Right cardiac atrium (tissue), 5 donors: ENCODE data around the gene DTNB. TPM values are rescaled to one million over a fixed set of nuclear protein-coding genes. Genes with fewer than 3 reads are reported as not detected.

Experiments
- ATAC-seq, 2 donors: fragments of 200-7000 bp; cut with Tn5 transposase; one replicate each; pipeline versions ENCODE4 v1.8.0 to v1.9.1; 2020; ENCODE audit warnings: moderate library complexity in 2 of 2, mild to moderate bottlenecking in 1 of 2
- DNase-seq, 3 donors: peaks; one replicate each; pipeline ENCODE4 v3.0.0-alpha.2; 2020
- H3K27ac ChIP-seq: one replicate; pipeline ENCODE4 v1.5.1; 2013; ENCODE audit warnings: mild to moderate bottlenecking, low read length, control low read depth, moderate library complexity
- H3K27me3 ChIP-seq: one replicate; pipeline ENCODE4 v1.6.1; 2013; ENCODE audit not compliant: control insufficient read depth, insufficient read depth
- H3K4me1 ChIP-seq: one replicate; pipeline ENCODE4 v1.6.1; 2013; ENCODE audit warnings: low read length; ENCODE audit not compliant: control insufficient read depth, insufficient read depth
- H3K4me3 ChIP-seq: one replicate; pipeline ENCODE4 v1.5.1; 2013; ENCODE audit warnings: low read length, control low read depth
- H3K9me3 ChIP-seq: one replicate; pipeline ENCODE4 v1.6.1; 2013; ENCODE audit warnings: low read length; ENCODE audit not compliant: control insufficient read depth
- WGBS: extraction: QIAGEN DNeasy Blood & Tissue Kit; methylation state at CpG from one replicate; pipeline ENCODE4 v1.1.7; 2013; 5-methylcytosine and 5-hydroxymethylcytosine counted together
- intact Hi-C, 4 donors: fragments of 100-400 bp; cut with DNase I; formaldehyde crosslinking; loops; one replicate each; pipeline versions ENCODE4 v1.11.0 to v1.14.0; 2022 to 2023
- polyA plus RNA-seq: library from polyadenylated mRNA; stranded (reverse); fragments of 200-250 nt; gene quantifications from one replicate; pipeline ENCODE4 v1.2.3, GENCODE V29; 2013
- total RNA-seq, 4 donors: library from RNA; stranded (reverse); fragmentation: NEBNext Ultra II Directional; extraction: Animal tissue kit (Norgen Biotek cat#: 25700); gene quantifications; one replicate each; pipeline ENCODE4 v1.2.1, GENCODE V29; 2021
- donor health status: healthy with polysubstance abuse.
- donor health status: DM: no; HTN: yes; CAD: no.
- donor health status: DM: no; HTN: no; CAD: no.
- donor health status: DM: no; HTN: yes; CAD: no; lungs with severe emphysema.
- donor health status: DM: yes; HTN: yes; CAD: no.

Gene DTNB
- total and polyA plus RNA-seq, 5 donors, result 3.6 to 8.1 (median 6.0) TPM

DNA sequence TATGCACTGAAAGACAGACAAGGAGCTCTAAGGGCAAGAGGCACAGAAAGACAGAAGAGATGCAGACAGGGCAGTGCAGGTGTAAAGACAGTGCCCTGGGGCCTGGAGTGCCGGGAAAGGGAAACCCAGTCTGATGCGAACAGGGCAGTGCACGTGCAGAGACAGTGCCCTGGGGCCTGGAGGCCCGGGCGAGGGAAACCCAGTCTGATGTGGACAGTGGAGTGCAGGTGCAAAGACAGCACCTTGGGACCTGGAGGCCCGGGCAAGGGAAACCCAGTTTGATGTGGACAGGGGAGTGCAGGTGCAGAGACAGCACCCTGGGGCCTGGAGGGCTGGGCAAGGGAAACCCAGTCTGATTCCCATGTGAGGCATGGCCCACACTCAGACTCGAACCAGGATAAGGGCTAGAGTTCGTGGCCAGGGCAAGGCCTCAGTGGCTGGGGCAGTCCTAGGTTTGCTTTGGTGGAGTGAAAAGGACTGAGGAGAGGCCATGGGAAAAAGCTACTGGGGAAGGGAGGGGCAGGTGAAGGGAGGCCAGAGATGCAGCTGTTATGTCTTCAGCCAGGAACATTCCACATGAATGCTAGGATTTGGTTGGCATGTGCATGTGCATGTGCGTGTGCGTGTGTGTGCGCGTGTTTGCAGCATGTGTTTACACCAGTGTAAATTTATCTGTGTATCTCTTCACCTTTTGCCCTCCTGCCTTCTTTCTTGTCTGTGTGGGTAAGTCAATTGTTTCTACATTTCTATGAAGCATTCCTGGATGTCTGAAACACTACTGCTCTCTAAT, 292.6 kb downstream of the DTNB start:
- Histone ChIP-seq H3K4me1 (no peaks in the 10 kb centered on the region), H3K27ac (no peak overlapping the region), H3K27me3 (no peaks in the 10 kb centered on the region), H3K9me3 (no peaks in the 10 kb centered on the region), H3K4me3 (no peak overlapping the region)
- 81% methylated on average over 12 of the region's 12 CpGs for WGBS
- intact Hi-C loops, result no loop called here
- DNase-seq (no peak), ATAC-seq (no peak)

- DNase-seq (no peak), ATAC-seq (no peak)
- Histone ChIP-seq H3K4me1 (no peaks in the 10 kb centered on the region), H3K27me3 (no peaks in the 10 kb centered on the region), H3K4me3 (no peak overlapping the region), H3K9me3 (no peaks in the 10 kb centered on the region), H3K27ac (no peak overlapping the region)
- WGBS, result 94% methylated on average over 5 of the region's 5 CpGs
- intact Hi-C loops, result no loop called here
Observed at GRCh38 chr2:25380023-25380422, 293.4 kb downstream of the DTNB start.

- Histone ChIP-seq H3K4me1 (no peaks in the 10 kb centered on the region), H3K9me3 (no peaks in the 10 kb centered on the region), H3K27me3 (no peaks in the 10 kb centered on the region), H3K27ac (no peak overlapping the region), H3K4me3 (no peak overlapping the region)
- ATAC-seq (no peak), DNase-seq (no peak)
- 94% methylated on average over 6 of the region's 6 CpGs for WGBS
- intact Hi-C loops, result loop anchor here in 1 of 4 donors (10.0 kb wide), 1 partner anchor 145 kb away; no protein-coding TSS in a partner anchor
Observed at GRCh38 chr2:25379535-25379934, 293.8 kb downstream of the DTNB start.

GRCh38 chr2:25378731-25379490, 294.5 kb downstream of the DTNB start:
- Histone ChIP-seq H3K9me3 (no peaks in the 10 kb centered on the region), H3K27ac (no peak overlapping the region), H3K4me3 (no peak overlapping the region), H3K4me1 (no peaks in the 10 kb centered on the region), H3K27me3 (no peaks in the 10 kb centered on the region)
- intact Hi-C loops, result loop anchor here in 1 of 4 donors (10.0 kb wide), 1 partner anchor 146 kb away; no protein-coding TSS in a partner anchor
- ATAC-seq, result no peak
- WGBS, result 85% methylated on average over 10 of the region's 10 CpGs
- no peak for DNase-seq

DNA sequence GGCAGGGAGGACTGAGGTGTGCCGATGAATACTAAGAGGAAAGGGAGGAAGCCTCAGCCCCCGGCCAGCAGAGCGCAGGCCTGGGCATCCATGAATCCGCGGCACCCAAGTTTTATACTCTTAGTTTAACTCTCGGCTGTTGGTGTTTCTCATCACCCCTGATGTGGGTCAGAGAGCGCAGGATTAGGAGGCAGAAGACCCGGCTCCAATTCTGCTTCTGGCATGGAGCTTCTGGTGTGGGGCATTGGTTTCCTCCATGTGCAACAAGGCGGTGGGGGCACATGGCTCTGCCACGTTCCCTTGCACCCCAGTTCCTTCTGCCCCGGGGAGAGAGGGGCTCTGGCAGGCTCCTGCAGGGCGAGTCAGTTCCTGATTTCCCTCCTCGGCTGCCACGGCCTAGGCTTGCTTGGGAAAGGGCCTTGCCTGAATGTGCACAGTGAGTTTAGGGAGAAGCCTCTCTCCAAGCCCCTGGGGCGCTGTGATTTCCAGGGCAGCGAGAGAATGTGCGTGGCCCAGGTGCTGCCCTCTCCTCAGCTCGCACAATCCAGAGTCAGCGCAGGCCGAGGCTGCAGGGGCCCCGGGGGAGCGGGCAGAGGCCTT, 295.5 kb downstream of the DTNB start:
- 90% methylated on average over 22 of the region's 22 CpGs for WGBS
- H3K4me3 ChIP-seq, result no peak overlapping the region
- ATAC-seq, result no peak
- H3K9me3 ChIP-seq, result no peaks in the 10 kb centered on the region
- H3K4me1 ChIP-seq, result no peaks in the 10 kb centered on the region
- DNase-seq, result no peak
- intact Hi-C loops, result loop anchor here in 1 of 4 donors (10.0 kb wide), 1 partner anchor 147 kb away; no protein-coding TSS in a partner anchor
- no peaks in the 10 kb centered on the region for H3K27me3 ChIP-seq
- H3K27ac ChIP-seq, result no peak overlapping the region

- ATAC-seq, result peak; percentile 97 to 98
- Histone ChIP-seq H3K4me3 (no peak overlapping the region), H3K27me3 (no peaks in the 10 kb centered on the region), H3K4me1 (no peaks in the 10 kb centered on the region), H3K9me3 (no peaks in the 10 kb centered on the region), H3K27ac (no peak overlapping the region)
- intact Hi-C loops, result loop anchor here in 1 of 4 donors (10.0 kb wide), 1 partner anchor 148 kb away; no protein-coding TSS in a partner anchor
- WGBS, result 19% methylated on average over 52 of the region's 52 CpGs
- DNase-seq, result peak; percentile 87 to 95 (median 93)
Observed at GRCh38 chr2:25376750-25377621, 296.4 kb downstream of the DTNB start.

- WGBS, result 73% methylated on average over 16 of the region's 16 CpGs
- DNase-seq, result no peak
- intact Hi-C loops, result loop anchor here in 2 of 4 donors (2.0 to 10.0 kb wide), 2 partner anchors 33 to 149 kb away; no protein-coding TSS in a partner anchor
- Histone ChIP-seq H3K27me3 (no peaks in the 10 kb centered on the region), H3K27ac (no peak overlapping the region), H3K9me3 (no peaks in the 10 kb centered on the region), H3K4me3 (no peak overlapping the region), H3K4me1 (no peaks in the 10 kb centered on the region)
- no peak for ATAC-seq
Observed at GRCh38 chr2:25375989-25376545, 297.3 kb downstream of the DTNB start.

DNA sequence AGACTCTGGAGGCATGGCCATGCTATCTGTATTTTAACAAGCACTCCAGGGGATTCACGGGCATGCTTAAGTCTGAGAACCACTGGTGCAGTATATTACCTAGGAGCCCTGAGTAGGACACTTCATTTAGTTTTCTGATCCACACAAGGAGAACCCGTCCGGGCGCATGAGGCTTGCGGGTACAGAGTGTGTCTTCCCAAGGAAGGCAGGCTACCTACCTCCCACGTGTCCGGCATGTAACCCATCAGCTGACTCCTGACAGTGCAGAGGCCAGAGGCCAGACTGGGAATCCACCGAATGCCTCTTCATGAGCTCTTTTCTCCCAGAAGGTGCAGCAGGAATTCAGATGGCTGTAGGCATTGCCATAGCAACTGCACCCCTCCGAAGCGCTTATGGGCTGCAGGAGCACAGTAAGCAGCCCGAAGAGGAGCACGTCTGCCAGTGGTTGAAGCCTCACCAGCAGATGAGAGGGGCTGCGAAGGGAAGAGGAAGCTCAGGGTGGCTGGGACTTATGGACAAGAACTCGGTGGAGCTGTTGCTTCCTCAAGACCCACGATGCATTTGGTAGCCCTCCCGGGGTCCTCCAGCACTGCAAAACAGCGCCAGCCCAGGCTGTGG, 297.9 kb downstream of the DTNB start:
- WGBS, result 87% methylated on average over 17 of the region's 17 CpGs

GRCh38 chr2:25374827-25375226, 298.6 kb downstream of the DTNB start:
- H3K4me1 ChIP-seq, result no peaks in the 10 kb centered on the region
- 97% methylated on average over 5 of the region's 5 CpGs for WGBS
- no peak overlapping the region for H3K4me3 ChIP-seq
- H3K9me3 ChIP-seq, result no peaks in the 10 kb centered on the region
- DNase-seq (no peak), ATAC-seq (no peak)
- H3K27me3 ChIP-seq, result no peaks in the 10 kb centered on the region
- intact Hi-C loops, result loop anchor here in 2 of 4 donors (2.0 to 10.0 kb wide), 2 partner anchors 32 to 150 kb away; no protein-coding TSS in a partner anchor
- no peak overlapping the region for H3K27ac ChIP-seq

More for the DNA sequence above, 297.9 kb downstream of the DTNB start:
- intact Hi-C loops, result loop anchor here in 2 of 4 donors (2.0 to 10.0 kb wide), 2 partner anchors 33 to 149 kb away; no protein-coding TSS in a partner anchor
- ATAC-seq, result no peak
- Histone ChIP-seq H3K9me3 (no peaks in the 10 kb centered on the region), H3K27me3 (no peaks in the 10 kb centered on the region), H3K27ac (no peak overlapping the region), H3K4me1 (no peaks in the 10 kb centered on the region), H3K4me3 (no peak overlapping the region)
- DNase-seq, result no peak
